Tibial nerve (tissue), 3 donors: ENCODE results near the gene MAP4.

Source experiments
- POLR2A ChIP-seq, 2 donors: fragments of 450-650 bp; IDR thresholded peaks; one replicate each; pipeline ENCODE4 v1.6.1; 2017; ENCODE audit warnings: antibody characterized with exemption in 2 of 2, mild to moderate bottlenecking in 2 of 2, moderate library complexity in 2 of 2
- TF ChIP-seq, protein P1 (sequence below), 5 experiments: fragments of 200-600 bp in 3 of 5; fragments of 450-650 bp in 2 of 5; sonication (generic) in 3 of 5; IDR thresholded peaks; one replicate each; pipeline ENCODE4 v1.5.1; 2016 to 2019; ENCODE audit warnings: antibody characterized with exemption in 5 of 5, mild to moderate bottlenecking in 3 of 5, moderate library complexity in 2 of 5

DNA sequence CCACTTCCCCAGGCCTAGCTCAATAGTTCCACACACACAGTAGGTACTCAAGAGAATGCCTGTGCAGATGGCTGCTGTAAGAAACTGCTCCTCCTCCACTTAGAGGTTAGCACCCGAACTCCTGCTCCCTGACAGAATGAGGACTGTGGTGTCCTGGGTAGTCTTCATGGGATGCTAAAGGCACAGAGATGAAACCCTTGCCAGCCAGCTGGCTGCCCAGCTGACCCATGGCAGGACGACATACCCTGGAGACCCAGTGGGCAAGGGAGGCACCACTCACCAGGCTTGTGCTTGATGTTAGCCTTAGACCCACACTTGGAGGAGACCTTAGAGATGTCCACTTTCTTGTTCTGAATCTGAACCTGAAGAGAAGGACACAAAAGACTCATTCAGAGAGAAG is 159.1 kb downstream of the MAP4 start:
- TF ChIP-seq POLR2A (IDR thresholded peaks at IDR 0.05) = no peak
- TF ChIP-seq, protein P1, sequence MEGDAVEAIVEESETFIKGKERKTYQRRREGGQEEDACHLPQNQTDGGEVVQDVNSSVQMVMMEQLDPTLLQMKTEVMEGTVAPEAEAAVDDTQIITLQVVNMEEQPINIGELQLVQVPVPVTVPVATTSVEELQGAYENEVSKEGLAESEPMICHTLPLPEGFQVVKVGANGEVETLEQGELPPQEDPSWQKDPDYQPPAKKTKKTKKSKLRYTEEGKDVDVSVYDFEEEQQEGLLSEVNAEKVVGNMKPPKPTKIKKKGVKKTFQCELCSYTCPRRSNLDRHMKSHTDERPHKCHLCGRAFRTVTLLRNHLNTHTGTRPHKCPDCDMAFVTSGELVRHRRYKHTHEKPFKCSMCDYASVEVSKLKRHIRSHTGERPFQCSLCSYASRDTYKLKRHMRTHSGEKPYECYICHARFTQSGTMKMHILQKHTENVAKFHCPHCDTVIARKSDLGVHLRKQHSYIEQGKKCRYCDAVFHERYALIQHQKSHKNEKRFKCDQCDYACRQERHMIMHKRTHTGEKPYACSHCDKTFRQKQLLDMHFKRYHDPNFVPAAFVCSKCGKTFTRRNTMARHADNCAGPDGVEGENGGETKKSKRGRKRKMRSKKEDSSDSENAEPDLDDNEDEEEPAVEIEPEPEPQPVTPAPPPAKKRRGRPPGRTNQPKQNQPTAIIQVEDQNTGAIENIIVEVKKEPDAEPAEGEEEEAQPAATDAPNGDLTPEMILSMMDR (IDR thresholded peaks at IDR 0.05) = no peak
